Measurements from ENCODE around the gene DNAI1.

DNAI1 gene

GRCh38 chr9:34508463-34508862, 49.9 kb downstream of the DNAI1 start:
- TF ChIP-seq GATA2 (IDR thresholded peaks at IDR 0.05; ENCODE audit: low read depth, low read length) = no peak
- no peak for TF ChIP-seq GATA3 (IDR thresholded peaks at IDR 0.05; ENCODE audit: low read depth, low read length)

- no peak for TF ChIP-seq GATA2 (IDR thresholded peaks at IDR 0.05; ENCODE audit: low read depth, low read length)
- no peak for TF ChIP-seq GATA3 (IDR thresholded peaks at IDR 0.05; ENCODE audit: low read depth, low read length)
Measured at GRCh38 chr9:34508951-34509350, 50.3 kb downstream of the DNAI1 start.

GRCh38 chr9:34510497-34511468, 52.2 kb downstream of the DNAI1 start:
- TF ChIP-seq GATA3 (IDR thresholded peaks at IDR 0.05; ENCODE audit: low read depth, low read length) = no peak
- TF ChIP-seq GATA2 (IDR thresholded peaks at IDR 0.05; ENCODE audit: low read depth, low read length) = no peak

- TF ChIP-seq GATA3 (IDR thresholded peaks at IDR 0.05; ENCODE audit: low read depth, low read length) = no peak
- TF ChIP-seq GATA2 (IDR thresholded peaks at IDR 0.05; ENCODE audit: low read depth, low read length) = no peak
Measured at GRCh38 chr9:34512131-34513078, 53.8 kb downstream of the DNAI1 start.

GRCh38 chr9:34513567-34514214, 55.1 kb downstream of the DNAI1 start:
- TF ChIP-seq GATA3 (IDR thresholded peaks at IDR 0.05; ENCODE audit: low read depth, low read length) = no peak

GRCh38 chr9:34514401-34514800, 55.8 kb downstream of the DNAI1 start:
- TF ChIP-seq GATA2 (IDR thresholded peaks at IDR 0.05; ENCODE audit: low read depth, low read length) (no peak), GATA3 (IDR thresholded peaks at IDR 0.05; ENCODE audit: low read depth, low read length) (no peak)

GRCh38 chr9:34514816-34515215, 56.2 kb downstream of the DNAI1 start:
- no peak for TF ChIP-seq GATA3 (IDR thresholded peaks at IDR 0.05; ENCODE audit: low read depth, low read length)
- TF ChIP-seq GATA2 (IDR thresholded peaks at IDR 0.05; ENCODE audit: low read depth, low read length) = no peak

GRCh38 chr9:34515959-34516358, 57.4 kb downstream of the DNAI1 start:
- TF ChIP-seq GATA3 (IDR thresholded peaks at IDR 0.05; ENCODE audit: low read depth, low read length) = no peak
- no peak for TF ChIP-seq GATA2 (IDR thresholded peaks at IDR 0.05; ENCODE audit: low read depth, low read length)

- TF ChIP-seq GATA2 (IDR thresholded peaks at IDR 0.05; ENCODE audit: low read depth, low read length) (no peak), GATA3 (IDR thresholded peaks at IDR 0.05; ENCODE audit: low read depth, low read length) (no peak)
Measured at GRCh38 chr9:34517185-34517584, 58.6 kb downstream of the DNAI1 start.

GRCh38 chr9:34518110-34518616, 59.6 kb downstream of the DNAI1 start:
- TF ChIP-seq GATA3 (IDR thresholded peaks at IDR 0.05; ENCODE audit: low read depth, low read length) = no peak
- no peak for TF ChIP-seq GATA2 (IDR thresholded peaks at IDR 0.05; ENCODE audit: low read depth, low read length)

- TF ChIP-seq GATA2 (IDR thresholded peaks at IDR 0.05; ENCODE audit: low read depth, low read length) = no peak
- no peak for TF ChIP-seq GATA3 (IDR thresholded peaks at IDR 0.05; ENCODE audit: low read depth, low read length)
Measured at GRCh38 chr9:34518896-34519295, 60.3 kb downstream of the DNAI1 start.

- TF ChIP-seq GATA2 (IDR thresholded peaks at IDR 0.05; ENCODE audit: low read depth, low read length) (no peak), GATA3 (IDR thresholded peaks at IDR 0.05; ENCODE audit: low read depth, low read length) (no peak)
Measured at GRCh38 chr9:34519321-34520020, 60.9 kb downstream of the DNAI1 start.

- no peak for TF ChIP-seq GATA3 (IDR thresholded peaks at IDR 0.05; ENCODE audit: low read depth, low read length)
- no peak for TF ChIP-seq GATA2 (IDR thresholded peaks at IDR 0.05; ENCODE audit: low read depth, low read length)
Measured at GRCh38 chr9:34520096-34520495, 61.5 kb downstream of the DNAI1 start.
